Measurements from ENCODE around the gene PEX6.

PEX6 gene

DNA sequence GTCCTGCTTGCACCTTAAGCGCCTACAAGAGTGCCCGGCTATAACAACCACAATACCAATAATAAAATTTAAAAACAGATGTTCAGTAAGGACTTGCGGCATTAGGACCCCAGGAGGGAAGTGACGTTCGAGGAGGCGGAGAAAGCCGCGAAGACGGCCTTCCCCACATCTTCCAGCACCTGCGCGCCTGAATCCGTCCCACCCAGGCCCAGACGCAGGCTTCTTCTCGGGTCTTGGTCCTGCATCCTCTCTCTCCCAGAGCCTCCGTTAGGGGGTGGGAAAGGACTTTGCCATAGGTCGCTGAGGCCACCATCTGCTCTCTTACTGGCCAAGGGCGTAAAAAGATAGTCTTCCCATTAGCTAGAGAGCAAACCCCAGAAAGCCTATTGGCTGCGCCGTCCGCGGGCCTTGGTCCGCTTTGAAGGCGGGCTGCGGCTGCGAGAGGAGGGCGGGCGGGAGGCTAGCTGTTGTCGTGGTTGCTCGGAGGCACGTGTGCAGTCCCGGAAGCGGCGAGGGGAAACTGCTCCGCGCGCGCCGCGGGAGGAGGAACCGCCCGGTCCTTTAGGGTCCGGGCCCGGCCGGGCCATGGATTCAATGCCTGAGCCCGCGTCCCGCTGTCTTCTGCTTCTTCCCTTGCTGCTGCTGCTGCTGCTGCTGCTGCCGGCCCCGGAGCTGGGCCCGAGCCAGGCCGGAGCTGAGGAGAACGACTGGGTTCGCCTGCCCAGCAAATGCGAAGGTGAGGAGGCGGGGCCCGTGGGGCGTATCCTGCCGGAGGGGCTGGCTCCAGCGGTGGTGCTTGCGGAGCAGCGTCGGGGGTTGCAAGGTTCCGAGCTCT is 49.8 kb downstream of the PEX6 start, which contains the start of gene CNPY3:
Gene CNPY3, plus strand, starts transcription at position 495 of the 835 bp plus-strand sequence. Its CDS starts 91 bp downstream, at position 586.
- peak; percentile 95 for DNase-seq

DNA sequence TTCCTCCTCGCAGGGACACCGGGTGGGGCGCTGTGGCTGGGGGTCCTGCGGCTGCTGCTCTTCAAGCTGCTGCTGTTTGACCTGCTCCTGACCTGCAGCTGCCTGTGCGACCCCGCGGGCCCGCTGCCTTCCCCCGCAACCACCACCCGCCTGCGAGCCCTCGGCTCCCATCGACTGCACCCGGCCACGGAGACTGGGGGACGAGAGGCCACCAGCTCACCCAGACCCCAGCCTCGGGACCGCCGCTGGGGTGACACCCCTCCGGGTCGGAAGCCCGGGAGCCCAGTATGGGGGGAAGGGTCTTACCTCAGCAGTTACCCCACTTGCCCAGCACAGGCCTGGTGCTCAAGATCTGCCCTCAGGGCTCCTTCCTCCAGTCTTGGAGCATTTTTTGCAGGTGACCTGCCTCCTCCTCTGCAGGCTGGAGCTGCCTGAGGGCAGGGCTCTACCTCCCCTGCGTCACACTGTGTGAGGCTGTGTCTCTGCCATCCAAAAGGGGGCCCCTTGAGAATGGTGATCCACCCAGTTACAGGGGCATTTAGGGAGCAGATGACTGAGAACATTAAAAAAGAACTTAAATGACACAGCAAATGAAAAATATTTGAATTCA is 53.6 kb downstream of the PEX6 start:
- DNase-seq: no peak

DNA sequence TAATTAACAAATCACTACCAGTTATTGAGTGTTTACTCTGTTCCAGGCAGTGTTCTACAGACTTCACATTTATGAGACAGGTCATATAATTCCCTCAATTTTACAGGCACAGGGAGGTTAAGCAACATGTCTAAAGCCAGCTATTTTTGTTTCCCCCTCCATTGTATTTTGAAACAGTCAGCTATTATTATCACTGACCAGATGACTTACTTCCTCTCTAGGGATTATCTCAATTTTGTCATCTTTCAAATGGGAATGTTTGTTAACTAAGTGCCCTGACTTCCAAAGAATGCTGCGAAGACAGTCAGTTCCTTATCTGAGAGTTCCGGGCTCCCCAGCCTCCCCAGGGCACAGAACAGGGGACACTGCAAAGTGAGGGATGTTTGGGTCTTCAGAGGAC is 55.3 kb downstream of the PEX6 start:
- DNase-seq: no peak

DNA sequence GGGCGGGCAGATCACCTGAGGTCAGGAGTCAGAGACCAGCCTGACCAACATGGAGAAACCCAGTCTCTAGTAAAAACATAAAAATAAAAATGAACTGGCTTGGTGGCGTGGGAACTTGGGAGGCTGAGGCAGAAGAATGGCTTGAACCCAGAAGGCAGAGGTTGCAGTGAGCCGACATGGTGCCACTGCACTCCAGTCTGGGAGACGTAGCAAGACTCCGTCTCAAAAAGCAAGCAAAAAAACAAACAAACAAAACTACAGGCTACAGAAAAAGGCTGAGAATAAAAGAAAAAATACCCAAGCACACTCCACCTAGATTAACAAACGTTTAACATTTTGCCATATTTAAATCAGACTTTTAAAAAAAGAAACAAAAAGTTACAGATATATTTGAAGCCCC is 57.2 kb downstream of the PEX6 start:
- DNase-seq: no peak

DNA sequence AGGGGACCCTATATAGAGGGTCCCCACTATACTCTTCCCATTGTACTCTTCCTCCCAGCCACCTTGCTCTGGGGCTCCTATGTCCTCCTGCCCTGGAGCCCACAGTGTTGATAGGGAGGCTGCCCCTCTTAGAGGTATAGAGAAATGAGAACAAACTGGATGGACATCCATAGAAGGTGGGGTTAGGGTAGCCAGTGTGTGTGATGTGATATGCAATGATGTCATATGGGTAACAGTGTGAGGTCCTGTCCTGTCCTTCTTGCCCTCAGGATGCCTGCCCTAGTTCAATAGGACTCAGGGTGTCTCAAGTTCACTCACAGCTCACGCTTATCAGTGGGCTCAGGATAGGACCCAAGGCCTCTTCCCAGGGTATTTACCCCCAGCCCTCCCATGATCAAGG is 62.7 kb downstream of the PEX6 start:
- no peak for DNase-seq

DNA sequence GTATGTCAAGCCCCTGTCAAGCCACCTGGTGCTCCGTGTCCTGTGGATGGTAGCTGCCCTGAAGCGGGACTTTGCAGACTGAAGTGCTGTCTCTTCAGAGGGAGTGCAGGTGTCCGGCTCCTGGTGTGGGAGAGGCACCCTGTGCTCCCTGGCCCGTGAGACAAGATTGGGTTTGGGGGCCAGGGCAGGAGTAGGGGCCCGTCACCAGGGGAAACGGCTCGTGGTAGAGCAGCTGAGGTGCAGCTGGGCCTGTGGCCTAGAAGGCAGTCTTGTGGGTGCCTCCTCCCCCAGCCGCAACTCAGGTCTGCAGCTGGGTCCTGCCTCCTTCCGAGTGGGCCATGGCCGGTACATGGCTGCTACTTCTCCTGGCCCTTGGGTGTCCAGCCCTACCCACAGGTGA is 63.2 kb downstream of the PEX6 start, which contains the start of gene PTCRA:
Gene PTCRA, plus strand, starts transcription at position 322 of the 400 bp plus-strand sequence. Its CDS starts 17 bp downstream, at position 339.
- no peak for DNase-seq

DNA sequence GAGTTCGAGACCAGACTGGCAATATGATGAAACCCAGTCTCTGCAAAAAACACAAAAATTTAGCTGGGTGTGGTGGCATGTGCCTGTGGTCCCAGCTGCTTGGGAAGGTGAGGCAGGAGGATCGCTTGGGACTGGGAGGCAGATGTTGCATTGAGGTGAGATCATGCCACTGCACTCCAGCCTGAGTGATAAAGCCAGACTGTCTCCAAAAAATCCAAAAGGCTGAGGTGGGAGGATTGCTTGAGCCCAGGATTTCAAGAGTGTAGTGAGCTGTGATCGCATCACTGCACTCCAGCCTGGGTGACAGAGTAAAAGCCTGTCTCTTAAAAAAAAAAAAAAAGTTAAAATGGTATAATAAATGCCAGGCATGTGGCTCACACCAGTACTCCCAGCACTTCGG is 64.4 kb downstream of the PEX6 start:
- no peak for DNase-seq

Measured in SHP77 treated with DMSO at 0.1 percent for 48 hours (cell line).